PC-3 (cell line): ENCODE measurements around the gene NMNAT2.

Source experiments
- EZH2 ChIP-seq: fragments of 300-600 bp; sonication (generic); IDR thresholded peaks from one replicate; pipeline ENCODE4 v1.6.1; 2017; ENCODE audit warnings: antibody characterized with exemption, mild to moderate bottlenecking, low read length; ENCODE audit not compliant: unreplicated experiment
- TF ChIP-seq, protein P1 (sequence below): fragments of 300-600 bp; sonication (generic); conservative IDR thresholded peaks from 2 replicates; pipeline ENCODE4 v1.5.1; 2017; ENCODE audit warnings: antibody characterized with exemption, low read depth, mild to moderate bottlenecking, low read length

DNA sequence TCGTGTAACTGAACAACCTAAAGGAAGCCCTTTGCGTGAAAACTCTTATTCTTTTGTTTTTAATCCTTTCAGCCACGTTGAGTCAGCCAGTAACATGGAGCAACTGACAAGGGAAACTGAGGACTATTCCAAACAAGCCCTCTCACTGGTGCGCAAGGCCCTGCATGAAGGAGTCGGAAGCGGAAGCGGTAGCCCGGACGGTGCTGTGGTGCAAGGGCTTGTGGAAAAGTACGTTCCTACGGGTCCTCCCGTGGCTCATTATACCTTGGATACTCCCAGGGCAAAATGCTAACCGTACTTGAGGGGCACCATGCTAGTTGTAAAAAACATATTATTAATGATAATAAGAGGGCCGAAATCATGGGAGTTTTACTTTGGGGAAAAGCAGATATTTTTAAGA, 182.7 kb downstream of the NMNAT2 start:
- TF ChIP-seq, protein P1, sequence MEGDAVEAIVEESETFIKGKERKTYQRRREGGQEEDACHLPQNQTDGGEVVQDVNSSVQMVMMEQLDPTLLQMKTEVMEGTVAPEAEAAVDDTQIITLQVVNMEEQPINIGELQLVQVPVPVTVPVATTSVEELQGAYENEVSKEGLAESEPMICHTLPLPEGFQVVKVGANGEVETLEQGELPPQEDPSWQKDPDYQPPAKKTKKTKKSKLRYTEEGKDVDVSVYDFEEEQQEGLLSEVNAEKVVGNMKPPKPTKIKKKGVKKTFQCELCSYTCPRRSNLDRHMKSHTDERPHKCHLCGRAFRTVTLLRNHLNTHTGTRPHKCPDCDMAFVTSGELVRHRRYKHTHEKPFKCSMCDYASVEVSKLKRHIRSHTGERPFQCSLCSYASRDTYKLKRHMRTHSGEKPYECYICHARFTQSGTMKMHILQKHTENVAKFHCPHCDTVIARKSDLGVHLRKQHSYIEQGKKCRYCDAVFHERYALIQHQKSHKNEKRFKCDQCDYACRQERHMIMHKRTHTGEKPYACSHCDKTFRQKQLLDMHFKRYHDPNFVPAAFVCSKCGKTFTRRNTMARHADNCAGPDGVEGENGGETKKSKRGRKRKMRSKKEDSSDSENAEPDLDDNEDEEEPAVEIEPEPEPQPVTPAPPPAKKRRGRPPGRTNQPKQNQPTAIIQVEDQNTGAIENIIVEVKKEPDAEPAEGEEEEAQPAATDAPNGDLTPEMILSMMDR: no peak
- no peak for TF ChIP-seq EZH2
